Stomach (tissue), 9 donors: Measurements from ENCODE around the gene PFDN5. TPM values are rescaled to one million over a fixed set of nuclear protein-coding genes. Genes with fewer than 3 reads are reported as not detected.

ENCODE experiments used
- DNase-seq, 2 donors: peaks; one replicate each; pipeline versions ENCODE4 v3.0.0 to v3.0.0-alpha.2; 2013 to 2019
- H3K27ac ChIP-seq, 5 donors: fragments of 200-600 bp in 4 of 5; sonication (generic) in 4 of 5; one replicate each; pipeline ENCODE4 v1.5.1; 2013 to 2019; ENCODE audit warnings: mild to moderate bottlenecking in 1 of 5, moderate library complexity in 1 of 5
- H3K27me3 ChIP-seq, 3 donors: fragments of 200-600 bp; sonication (generic); one replicate each; pipeline ENCODE4 v1.5.1; 2017 to 2019; ENCODE audit warnings: mixed run types in 1 of 3
- H3K36me3 ChIP-seq, 4 donors: fragments of 200-600 bp; sonication (generic); 1 replicate in 3 of 4; 2 replicates in 1 of 4; pipeline ENCODE4 v1.5.1; 2016 to 2019
- H3K4me1 ChIP-seq, 4 donors: fragments of 200-600 bp; sonication (generic); one replicate each; pipeline ENCODE4 v1.5.1; 2016 to 2019
- H3K4me3 ChIP-seq, 4 donors: fragments of 200-600 bp; sonication (generic) in 3 of 4; one replicate each; pipeline ENCODE4 v1.5.1; 2016 to 2019; ENCODE audit warnings: mild to moderate bottlenecking in 1 of 4
- H3K9me3 ChIP-seq, 4 donors: fragments of 200-600 bp; sonication (generic); one replicate each; pipeline ENCODE4 v1.5.1; 2016 to 2019
- EP300 ChIP-seq: sonication (generic); formaldehyde crosslinking; IDR thresholded peaks from one replicate; pipeline ENCODE4 v1.6.1; 2017; ENCODE audit warnings: antibody characterized with exemption
- POLR2A ChIP-seq, 4 donors: fragments of 450-650 bp; IDR thresholded peaks; one replicate each; pipeline ENCODE4 v1.6.1; 2016; ENCODE audit warnings: antibody characterized with exemption in 4 of 4, control low read depth in 2 of 4, mild to moderate bottlenecking in 1 of 4, moderate library complexity in 1 of 4
- POLR2AphosphoS5 ChIP-seq, 3 donors: sonication (generic); formaldehyde crosslinking; IDR thresholded peaks; one replicate each; pipeline ENCODE4 v1.6.1; 2016; ENCODE audit warnings: antibody characterized with exemption in 3 of 3
- WGBS, 5 donors: extraction: QIAGEN DNeasy Blood & Tissue Kit in 3 of 5; methylation state at CpG; one replicate each; pipeline versions ENCODE4 v1.1.5 to v1.1.7; 2013 to 2018; 5-methylcytosine and 5-hydroxymethylcytosine counted together
- intact Hi-C: fragments of 100-400 bp; cut with DNase I; formaldehyde crosslinking; loops from one replicate; pipeline ENCODE4 v1.15.1; 2023; ENCODE audit warnings: low total_unique reads
- polyA plus RNA-seq, 3 donors: library from polyadenylated mRNA; stranded (reverse); fragments of 200-250 nt; gene quantifications; one replicate each; pipeline ENCODE4 v1.2.3, GENCODE V29; 2013
- total RNA-seq, 5 donors: library from RNA; depleted of rRNA; stranded (reverse); fragments of >200 nt; gene quantifications; one replicate each; pipeline versions ENCODE4 v1.1.0 to v1.2.3, GENCODE V29; 2014 to 2016
- TF ChIP-seq, protein P1 (sequence below), 7 experiments: fragments of 450-650 bp in 4 of 7; fragments of 200-600 bp in 3 of 7; sonication (generic) in 3 of 7; IDR thresholded peaks; one replicate each; pipeline ENCODE4 v1.5.1; 2016 to 2019; ENCODE audit warnings: antibody characterized with exemption in 7 of 7, control low read depth in 2 of 7, mild to moderate bottlenecking in 1 of 7
- donor health status: healthy with polysubstance abuse.
- donor health status: Bipolar disorder and iron deficiency.
- donor health status: healthy.

The PFDN5 gene
- total and polyA plus RNA-seq, 8 donors, result 207 to 1,886 (median 560) TPM

DNA sequence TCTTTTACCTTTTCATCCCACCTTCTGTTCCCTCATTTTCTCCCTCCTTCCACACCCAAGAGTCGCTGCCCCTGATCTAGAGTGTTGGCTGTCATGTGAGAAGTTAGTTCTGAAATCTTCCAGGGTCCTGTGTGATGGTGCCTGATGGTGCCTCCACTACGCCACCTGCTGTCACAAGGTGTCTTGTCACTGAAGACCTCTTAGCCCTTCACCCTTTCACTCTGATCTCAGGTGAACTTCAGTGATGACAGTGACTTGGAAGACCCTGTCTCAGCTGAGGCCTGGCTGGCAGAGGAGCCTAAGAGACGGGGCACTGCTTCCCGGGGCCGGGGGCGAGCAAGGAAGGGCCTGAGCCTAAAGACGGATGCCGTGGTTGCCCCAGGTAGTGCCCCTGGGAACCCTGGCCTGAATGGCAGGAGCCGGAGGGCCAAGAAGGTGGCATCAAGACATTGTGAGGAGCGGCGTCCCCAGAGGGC is 7.6 kb upstream of the PFDN5 start:
- Histone ChIP-seq H3K4me1 (no peaks in the 10 kb centered on the region), H3K4me3 (no peak overlapping the region), H3K9me3 (no peaks in the 10 kb centered on the region), H3K36me3 (peaks cover 0 to 21% (median 0%) of the 10 kb centered on the region in 4 donors), H3K27ac (no peak overlapping the region), H3K27me3 (no peaks in the 10 kb centered on the region)
- intact Hi-C loops, result loop anchor here (10.0 kb wide), 1 partner anchor 73 kb away; no protein-coding TSS in a partner anchor
- TF ChIP-seq, protein P1, sequence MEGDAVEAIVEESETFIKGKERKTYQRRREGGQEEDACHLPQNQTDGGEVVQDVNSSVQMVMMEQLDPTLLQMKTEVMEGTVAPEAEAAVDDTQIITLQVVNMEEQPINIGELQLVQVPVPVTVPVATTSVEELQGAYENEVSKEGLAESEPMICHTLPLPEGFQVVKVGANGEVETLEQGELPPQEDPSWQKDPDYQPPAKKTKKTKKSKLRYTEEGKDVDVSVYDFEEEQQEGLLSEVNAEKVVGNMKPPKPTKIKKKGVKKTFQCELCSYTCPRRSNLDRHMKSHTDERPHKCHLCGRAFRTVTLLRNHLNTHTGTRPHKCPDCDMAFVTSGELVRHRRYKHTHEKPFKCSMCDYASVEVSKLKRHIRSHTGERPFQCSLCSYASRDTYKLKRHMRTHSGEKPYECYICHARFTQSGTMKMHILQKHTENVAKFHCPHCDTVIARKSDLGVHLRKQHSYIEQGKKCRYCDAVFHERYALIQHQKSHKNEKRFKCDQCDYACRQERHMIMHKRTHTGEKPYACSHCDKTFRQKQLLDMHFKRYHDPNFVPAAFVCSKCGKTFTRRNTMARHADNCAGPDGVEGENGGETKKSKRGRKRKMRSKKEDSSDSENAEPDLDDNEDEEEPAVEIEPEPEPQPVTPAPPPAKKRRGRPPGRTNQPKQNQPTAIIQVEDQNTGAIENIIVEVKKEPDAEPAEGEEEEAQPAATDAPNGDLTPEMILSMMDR (IDR thresholded peaks at IDR 0.05), result peak in 5 of 7 experiments; percentile 31 to 73 (median 52)
- TF ChIP-seq POLR2A (IDR thresholded peaks at IDR 0.05) (no peak), EP300 (no peak)
- peak; percentile 74 to 83 for DNase-seq
- 77 to 84% (median 80%) methylated on average over 11 of the region's 11 CpGs for WGBS, 5 donors

DNA sequence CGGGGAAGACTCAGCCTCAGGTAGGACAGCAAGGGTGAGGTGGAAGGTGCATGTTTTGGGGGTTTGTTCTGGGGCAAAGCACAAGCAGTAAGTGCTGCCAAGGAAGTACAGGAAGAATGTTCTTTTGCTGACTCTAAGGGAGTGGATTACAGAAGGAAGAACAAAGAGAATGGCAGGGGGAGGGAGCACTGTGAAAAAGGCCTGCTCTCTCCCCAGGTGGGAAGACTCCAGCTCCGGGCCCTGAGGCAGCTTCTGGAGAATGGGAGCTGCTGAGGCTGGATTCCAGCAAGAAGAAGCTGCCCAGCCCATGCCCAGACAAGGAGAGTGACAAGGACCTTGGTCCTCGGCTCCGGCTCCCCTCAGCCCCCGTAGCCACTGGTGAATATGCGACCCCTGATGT is 7.0 kb upstream of the PFDN5 start:
- DNase-seq, result no peak
- WGBS, 5 donors, result 79 to 91% (median 88%) methylated on average over 5 to 6 of the region's 6 CpGs
- Histone ChIP-seq H3K9me3 (no peaks in the 10 kb centered on the region), H3K4me3 (no peak overlapping the region), H3K4me1 (no peaks in the 10 kb centered on the region), H3K27me3 (no peaks in the 10 kb centered on the region), H3K27ac (no peak overlapping the region), H3K36me3 (peaks cover 0 to 15% (median 0%) of the 10 kb centered on the region in 4 donors)
- TF ChIP-seq, protein P1 (IDR thresholded peaks at IDR 0.05), result no peak
- TF ChIP-seq EP300 (no peak), POLR2A (IDR thresholded peaks at IDR 0.05) (no peak), POLR2AphosphoS5 (IDR thresholded peaks at IDR 0.05) (no peak)
- intact Hi-C loops, result loop anchor here (10.0 kb wide), 1 partner anchor 74 kb away; no protein-coding TSS in a partner anchor

DNA sequence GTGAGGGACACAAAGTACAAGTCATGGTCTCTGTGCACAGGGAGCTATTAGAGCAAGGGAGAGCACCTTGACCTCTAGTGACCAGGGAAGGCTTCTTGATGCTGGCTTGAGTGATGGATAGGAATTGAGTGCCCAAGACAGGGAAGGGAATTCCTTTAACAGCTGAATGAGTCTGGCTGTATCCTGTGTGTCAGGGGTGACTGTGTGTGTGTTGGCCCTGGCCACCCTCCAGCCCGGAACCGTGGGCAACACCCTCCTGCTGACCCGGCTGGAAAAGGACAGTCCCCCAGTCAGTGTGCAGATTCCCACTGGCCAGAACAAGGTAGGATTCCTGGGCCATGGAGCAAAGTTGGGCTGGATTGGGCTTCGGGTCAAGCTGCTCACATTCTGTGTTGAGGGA is 5.5 kb upstream of the PFDN5 start:
- Histone ChIP-seq H3K4me3 (no peak overlapping the region), H3K27me3 (no peaks in the 10 kb centered on the region), H3K27ac (no peak overlapping the region), H3K36me3 (peaks cover 0 to 7% (median 0%) of the 10 kb centered on the region in 4 donors), H3K4me1 (peaks cover 0 to 5% (median 5%) of the 10 kb centered on the region in 4 donors), H3K9me3 (no peaks in the 10 kb centered on the region)
- no peak for TF ChIP-seq POLR2AphosphoS5 (IDR thresholded peaks at IDR 0.05)
- TF ChIP-seq, protein P1 (IDR thresholded peaks at IDR 0.05), result no peak
- no peak for TF ChIP-seq POLR2A (IDR thresholded peaks at IDR 0.05)
- no peak for TF ChIP-seq EP300
- intact Hi-C loops, result loop anchor here (10.0 kb wide), 1 partner anchor 75 kb away; no protein-coding TSS in a partner anchor
- 72 to 93% (median 74%) methylated on average over 4 of the region's 4 CpGs for WGBS, 5 donors
- DNase-seq, result no peak

DNA sequence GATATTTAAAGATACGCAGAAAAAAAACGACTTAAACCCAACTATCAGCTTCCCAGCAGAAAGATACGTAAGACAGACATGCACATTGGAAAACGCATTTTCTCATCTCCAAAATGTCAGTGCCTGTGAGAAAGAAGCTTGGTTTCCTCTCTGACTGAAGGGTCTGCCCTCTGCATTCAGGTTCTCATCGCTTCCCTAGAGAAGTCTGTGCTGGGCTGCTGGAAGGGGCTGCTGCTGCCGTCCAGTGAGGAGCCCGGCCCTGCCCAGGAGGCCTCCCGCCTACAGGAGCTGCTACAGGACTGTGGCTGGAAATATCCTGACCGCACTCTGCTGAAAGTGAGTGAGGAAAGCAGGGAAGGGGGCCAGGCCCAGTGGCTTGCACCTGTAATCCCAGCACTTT is 4.7 kb upstream of the PFDN5 start:
- intact Hi-C loops, result no loop called here
- peaks cover 0 to 8% (median 8%) of the 10 kb centered on the region in 4 donors for H3K4me1 ChIP-seq
- peaks cover 0 to 7% (median 0%) of the 10 kb centered on the region in 4 donors for H3K36me3 ChIP-seq
- no peak overlapping the region for H3K4me3 ChIP-seq
- TF ChIP-seq POLR2AphosphoS5 (IDR thresholded peaks at IDR 0.05) (no peak), POLR2A (IDR thresholded peaks at IDR 0.05) (no peak), EP300 (no peak)
- TF ChIP-seq, protein P1 (IDR thresholded peaks at IDR 0.05), result no peak
- DNase-seq, result no peak
- H3K27ac ChIP-seq, result no peak overlapping the region
- no peaks in the 10 kb centered on the region for H3K9me3 ChIP-seq
- WGBS, 5 donors, result 88 to 93% (median 92%) methylated on average over 9 of the region's 9 CpGs
- no peaks in the 10 kb centered on the region for H3K27me3 ChIP-seq
